H1 (cell line): ENCODE results near the gene CDYL. TPM values are rescaled to one million over a fixed set of nuclear protein-coding genes. Genes with fewer than 3 reads are reported as not detected.

Experiments used
- CHD1 ChIP-seq: IDR thresholded peaks from 2 replicates; pipeline ENCODE4 v1.6.1; 2012; ENCODE audit warnings: low read depth, low read length, improper control_type of control experiment
- CTBP2 ChIP-seq: IDR thresholded peaks from 2 replicates; pipeline ENCODE4 v1.7.0; 2011; ENCODE audit warnings: borderline replicate concordance, mild to moderate bottlenecking, moderate library complexity, mixed read lengths, low read length; ENCODE audit not compliant: insufficient read depth, insufficient read length
- EZH2 ChIP-seq: fragments of 200-600 bp; sonication (generic); IDR thresholded peaks from 2 replicates; pipeline ENCODE4 v1.7.1; 2012; ENCODE audit warnings: low read depth, mild to moderate bottlenecking, moderate library complexity, low read length, inconsistent platforms; ENCODE audit not compliant: severe bottlenecking
- HDAC6 ChIP-seq: IDR thresholded peaks from one replicate; pipeline ENCODE4 v1.7.1; 2012; ENCODE audit warnings: low read depth, mild to moderate bottlenecking, inconsistent platforms, low read length, moderate library complexity
- KDM4A ChIP-seq: IDR thresholded peaks from one replicate; pipeline ENCODE4 v1.7.1; 2012; ENCODE audit warnings: low read depth, mild to moderate bottlenecking, moderate library complexity, low read length, inconsistent platforms; ENCODE audit not compliant: severe bottlenecking
- SP2 ChIP-seq: IDR thresholded peaks from 2 replicates; pipeline ENCODE4 v1.6.1; 2012; ENCODE audit warnings: mild to moderate bottlenecking, low read length, inconsistent platforms
- TAF1 ChIP-seq: IDR thresholded peaks from 2 replicates; pipeline ENCODE4 v1.6.1; 2011; ENCODE audit warnings: mild to moderate bottlenecking, low read depth, low read length
- polyA plus RNA-seq, 7 experiments: library from polyadenylated mRNA; depleted of rRNA in 3 of 7; stranded (reverse) in 5 of 7; unstranded in 2 of 7; fragments of >200 nt in 5 of 7; fragments of 200-250 nt in 2 of 7; gene quantifications; 1 replicate in 5 of 7; 2 replicates in 1 of 7; 4 replicates in 1 of 7; pipeline versions ENCODE4 v1.2.1 to v1.2.3, GENCODE V29; 2011 to 2013; ENCODE audit warnings: missing spikeins in 2 of 7, mixed read lengths in 2 of 7
- total RNA-seq: library from RNA; stranded (reverse); fragmentation: NEBNext Ultra II Directional; extraction: Animal tissue kit (Norgen Biotek cat#: 25700); gene quantifications from 2 replicates; pipeline ENCODE4 v1.2.1, GENCODE V29; 2021

CDYL gene
- total and polyA plus RNA-seq, 2 of the 8 experiments (the other 6 are each of a cell fraction or from before 2014, with no cell fraction given), result 56.4 to 119 TPM

- TF ChIP-seq CTBP2 (no peak), SP2 (no peak), EZH2 (no peak), KDM4A (no peak), HDAC6 (no peak), TAF1 (no peak), CHD1 (no peak)
Measured at GRCh38 chr6:4907602-4908001, 131.4 kb downstream of the CDYL start (continued).
